Stomach (tissue), 9 donors: ENCODE measurements around the gene BBS4. TPM values are rescaled to one million over a fixed set of nuclear protein-coding genes. Genes with fewer than 3 reads are reported as not detected.
A peak's percentile ranks its signal among the peaks of the same experiment; 100 is the strongest.
"Not testable (repeated sequence)": the region's sequence is repeated elsewhere in the genome, so short reads cannot be mapped to it uniquely, and the experiment has no call there.

Experiments
- DNase-seq, 2 donors: peaks; one replicate each; pipeline versions ENCODE4 v3.0.0 to v3.0.0-alpha.2; 2013 to 2019
- H3K27ac ChIP-seq, 5 donors: fragments of 200-600 bp in 4 of 5; sonication (generic) in 4 of 5; one replicate each; pipeline ENCODE4 v1.5.1; 2013 to 2019; ENCODE audit warnings: mild to moderate bottlenecking in 1 of 5, moderate library complexity in 1 of 5
- H3K27me3 ChIP-seq, 3 donors: fragments of 200-600 bp; sonication (generic); one replicate each; pipeline ENCODE4 v1.5.1; 2017 to 2019; ENCODE audit warnings: mixed run types in 1 of 3
- H3K36me3 ChIP-seq, 4 donors: fragments of 200-600 bp; sonication (generic); 1 replicate in 3 of 4; 2 replicates in 1 of 4; pipeline ENCODE4 v1.5.1; 2016 to 2019
- H3K4me1 ChIP-seq, 4 donors: fragments of 200-600 bp; sonication (generic); one replicate each; pipeline ENCODE4 v1.5.1; 2016 to 2019
- H3K4me3 ChIP-seq, 4 donors: fragments of 200-600 bp; sonication (generic) in 3 of 4; one replicate each; pipeline ENCODE4 v1.5.1; 2016 to 2019; ENCODE audit warnings: mild to moderate bottlenecking in 1 of 4
- H3K9me3 ChIP-seq, 4 donors: fragments of 200-600 bp; sonication (generic); one replicate each; pipeline ENCODE4 v1.5.1; 2016 to 2019
- EP300 ChIP-seq: sonication (generic); formaldehyde crosslinking; IDR thresholded peaks from one replicate; pipeline ENCODE4 v1.6.1; 2017; ENCODE audit warnings: antibody characterized with exemption
- POLR2A ChIP-seq, 4 donors: fragments of 450-650 bp; IDR thresholded peaks; one replicate each; pipeline ENCODE4 v1.6.1; 2016; ENCODE audit warnings: antibody characterized with exemption in 4 of 4, control low read depth in 2 of 4, mild to moderate bottlenecking in 1 of 4, moderate library complexity in 1 of 4
- POLR2AphosphoS5 ChIP-seq, 3 donors: sonication (generic); formaldehyde crosslinking; IDR thresholded peaks; one replicate each; pipeline ENCODE4 v1.6.1; 2016; ENCODE audit warnings: antibody characterized with exemption in 3 of 3
- WGBS, 5 donors: extraction: QIAGEN DNeasy Blood & Tissue Kit in 3 of 5; methylation state at CpG; one replicate each; pipeline versions ENCODE4 v1.1.5 to v1.1.7; 2013 to 2018; 5-methylcytosine and 5-hydroxymethylcytosine counted together
- intact Hi-C: fragments of 100-400 bp; cut with DNase I; formaldehyde crosslinking; loops from one replicate; pipeline ENCODE4 v1.15.1; 2023; ENCODE audit warnings: low total_unique reads
- polyA plus RNA-seq, 3 donors: library from polyadenylated mRNA; stranded (reverse); fragments of 200-250 nt; gene quantifications; one replicate each; pipeline ENCODE4 v1.2.3, GENCODE V29; 2013
- total RNA-seq, 5 donors: library from RNA; depleted of rRNA; stranded (reverse); fragments of >200 nt; gene quantifications; one replicate each; pipeline versions ENCODE4 v1.1.0 to v1.2.3, GENCODE V29; 2014 to 2016
- TF ChIP-seq, protein P1 (sequence below), 7 experiments: fragments of 450-650 bp in 4 of 7; fragments of 200-600 bp in 3 of 7; sonication (generic) in 3 of 7; IDR thresholded peaks; one replicate each; pipeline ENCODE4 v1.5.1; 2016 to 2019; ENCODE audit warnings: antibody characterized with exemption in 7 of 7, control low read depth in 2 of 7, mild to moderate bottlenecking in 1 of 7
- donor health status: healthy with polysubstance abuse.
- donor health status: Bipolar disorder and iron deficiency.
- donor health status: healthy.

Gene BBS4
- total and polyA plus RNA-seq, 8 donors = 4.3 to 53.1 (median 17.5) TPM

- intact Hi-C loops = no loop called here
- H3K27me3 ChIP-seq = no peaks in the 10 kb centered on the region
- H3K27ac ChIP-seq = no peak overlapping the region
- WGBS, 5 donors = 35 to 40% (median 36%) methylated on average over 3 of the region's 3 CpGs
- H3K36me3 ChIP-seq = peaks cover 8 to 60% (median 46%) of the 10 kb centered on the region in 4 donors
- H3K9me3 ChIP-seq = no peaks in the 10 kb centered on the region
- peak; percentile 70 to 83 for DNase-seq
- H3K4me3 ChIP-seq = no peak overlapping the region
- no peak for TF ChIP-seq POLR2AphosphoS5 (IDR thresholded peaks at IDR 0.05)
- no peak for TF ChIP-seq POLR2A (IDR thresholded peaks at IDR 0.05)
- TF ChIP-seq EP300 = no peak
- TF ChIP-seq, protein P1, sequence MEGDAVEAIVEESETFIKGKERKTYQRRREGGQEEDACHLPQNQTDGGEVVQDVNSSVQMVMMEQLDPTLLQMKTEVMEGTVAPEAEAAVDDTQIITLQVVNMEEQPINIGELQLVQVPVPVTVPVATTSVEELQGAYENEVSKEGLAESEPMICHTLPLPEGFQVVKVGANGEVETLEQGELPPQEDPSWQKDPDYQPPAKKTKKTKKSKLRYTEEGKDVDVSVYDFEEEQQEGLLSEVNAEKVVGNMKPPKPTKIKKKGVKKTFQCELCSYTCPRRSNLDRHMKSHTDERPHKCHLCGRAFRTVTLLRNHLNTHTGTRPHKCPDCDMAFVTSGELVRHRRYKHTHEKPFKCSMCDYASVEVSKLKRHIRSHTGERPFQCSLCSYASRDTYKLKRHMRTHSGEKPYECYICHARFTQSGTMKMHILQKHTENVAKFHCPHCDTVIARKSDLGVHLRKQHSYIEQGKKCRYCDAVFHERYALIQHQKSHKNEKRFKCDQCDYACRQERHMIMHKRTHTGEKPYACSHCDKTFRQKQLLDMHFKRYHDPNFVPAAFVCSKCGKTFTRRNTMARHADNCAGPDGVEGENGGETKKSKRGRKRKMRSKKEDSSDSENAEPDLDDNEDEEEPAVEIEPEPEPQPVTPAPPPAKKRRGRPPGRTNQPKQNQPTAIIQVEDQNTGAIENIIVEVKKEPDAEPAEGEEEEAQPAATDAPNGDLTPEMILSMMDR (IDR thresholded peaks at IDR 0.05) = peak in 4 of 7 experiments; percentile 31 to 59 (median 41)
- no peaks in the 10 kb centered on the region for H3K4me1 ChIP-seq
Measured at GRCh38 chr15:72722071-72722696, 36.2 kb downstream of the BBS4 start.

DNA sequence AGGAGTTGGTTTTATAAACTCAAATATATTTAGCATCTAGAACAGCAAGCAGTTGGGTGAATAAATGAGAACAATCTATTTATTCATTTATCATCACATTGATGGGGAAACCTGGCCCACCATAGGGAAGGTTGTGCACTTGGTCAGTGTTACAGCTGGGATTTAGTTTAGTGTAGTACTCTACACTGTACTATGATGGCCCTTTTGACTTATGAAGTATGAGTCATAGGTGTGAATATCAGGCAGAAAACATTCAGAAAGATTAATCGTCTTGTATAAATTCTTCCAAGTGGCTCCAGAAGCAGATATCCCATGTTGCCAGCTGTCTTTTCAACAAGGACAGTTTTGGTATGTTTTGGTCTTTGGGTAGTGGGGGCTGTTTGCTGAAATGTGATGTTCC is 38.0 kb downstream of the BBS4 start:
- Histone ChIP-seq H3K36me3 (peaks cover 0 to 58% (median 40%) of the 10 kb centered on the region in 4 donors), H3K27me3 (no peaks in the 10 kb centered on the region), H3K9me3 (no peaks in the 10 kb centered on the region), H3K4me1 (no peaks in the 10 kb centered on the region), H3K4me3 (no peak overlapping the region), H3K27ac (no peak overlapping the region)
- TF ChIP-seq EP300 (no peak), POLR2AphosphoS5 (IDR thresholded peaks at IDR 0.05) (no peak), POLR2A (IDR thresholded peaks at IDR 0.05) (no peak)
- TF ChIP-seq, protein P1 (IDR thresholded peaks at IDR 0.05) = no peak
- intact Hi-C loops = no loop called here
- 42 to 76% (median 58%) methylated on average over 1 of the region's 1 CpG for WGBS, 5 donors
- no peak for DNase-seq

DNA sequence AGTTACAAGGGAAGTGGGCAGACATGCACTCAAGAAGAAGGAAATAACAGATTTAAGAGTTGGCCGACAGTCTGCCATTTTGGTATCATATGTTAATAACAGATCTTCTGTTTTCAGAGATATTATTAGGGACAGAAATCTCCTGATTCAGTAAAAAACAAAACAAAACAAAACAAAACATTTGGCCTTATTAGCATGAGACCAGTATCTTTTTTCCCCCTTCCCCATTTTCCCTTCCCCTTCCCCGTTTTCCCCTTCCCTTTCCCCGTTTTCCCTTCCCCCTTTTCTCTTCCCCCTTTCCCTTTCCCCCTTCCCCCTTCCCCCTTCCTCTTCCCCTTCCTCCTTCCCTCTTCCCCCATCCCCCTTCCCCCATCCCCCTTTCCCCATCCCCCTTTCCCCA is 39.4 kb downstream of the BBS4 start:
- Histone ChIP-seq H3K36me3 (peaks cover 0 to 64% (median 42%) of the 10 kb centered on the region in 4 donors), H3K9me3 (no peaks in the 10 kb centered on the region), H3K27me3 (no peaks in the 10 kb centered on the region), H3K27ac (no peak overlapping the region), H3K4me3 (no peak overlapping the region), H3K4me1 (no peaks in the 10 kb centered on the region)
- DNase-seq = no peak
- TF ChIP-seq, protein P1 (IDR thresholded peaks at IDR 0.05) = no peak
- TF ChIP-seq POLR2A (IDR thresholded peaks at IDR 0.05) = no peak
- no peak for TF ChIP-seq EP300
- TF ChIP-seq POLR2AphosphoS5 (IDR thresholded peaks at IDR 0.05) = no peak
- intact Hi-C loops = no loop called here
- 87 to 97% (median 95%) methylated on average over 3 of the region's 3 CpGs for whole genome bisulfite sequencing, 5 donors

- H3K27me3 ChIP-seq, DNase-seq, H3K9me3 ChIP-seq, intact Hi-C loops, H3K4me1 ChIP-seq, H3K27ac ChIP-seq, H3K4me3 ChIP-seq: not testable (repeated sequence)
- peaks cover 0 to 68% (median 44%) of the 10 kb centered on the region in 4 donors for H3K36me3 ChIP-seq
- 93 to 100% (median 96%) methylated on average over 6 of the region's 6 CpGs for WGBS, 5 donors
Measured at GRCh38 chr15:72725851-72726250, 39.8 kb downstream of the BBS4 start.

- intact Hi-C loops = no loop called here
- peaks cover 9 to 80% (median 56%) of the 10 kb centered on the region in 4 donors for H3K36me3 ChIP-seq
- no peaks in the 10 kb centered on the region for H3K27me3 ChIP-seq
- TF ChIP-seq POLR2AphosphoS5 (IDR thresholded peaks at IDR 0.05) (no peak), POLR2A (IDR thresholded peaks at IDR 0.05) (no peak), EP300 (no peak)
- TF ChIP-seq, protein P1 (IDR thresholded peaks at IDR 0.05) = no peak
- no peak overlapping the region for H3K27ac ChIP-seq
- DNase-seq = no peak
- H3K4me1 ChIP-seq = no peaks in the 10 kb centered on the region
- H3K9me3 ChIP-seq = no peaks in the 10 kb centered on the region
- no peak overlapping the region for H3K4me3 ChIP-seq
Measured at GRCh38 chr15:72727154-72727553, 41.1 kb downstream of the BBS4 start.

- H3K4me3 ChIP-seq, H3K4me1 ChIP-seq, H3K9me3 ChIP-seq, H3K27ac ChIP-seq, H3K27me3 ChIP-seq, intact Hi-C loops, DNase-seq: not testable (repeated sequence)
- peaks cover 12 to 90% (median 67%) of the 10 kb centered on the region in 4 donors for H3K36me3 ChIP-seq
- WGBS, 5 donors = 84 to 100% (median 94%) methylated on average over 1 of the region's 1 CpG
Measured at GRCh38 chr15:72728249-72728648, 42.2 kb downstream of the BBS4 start.
